Measurements from ENCODE around the gene ERMAP.

ERMAP gene

DNA sequence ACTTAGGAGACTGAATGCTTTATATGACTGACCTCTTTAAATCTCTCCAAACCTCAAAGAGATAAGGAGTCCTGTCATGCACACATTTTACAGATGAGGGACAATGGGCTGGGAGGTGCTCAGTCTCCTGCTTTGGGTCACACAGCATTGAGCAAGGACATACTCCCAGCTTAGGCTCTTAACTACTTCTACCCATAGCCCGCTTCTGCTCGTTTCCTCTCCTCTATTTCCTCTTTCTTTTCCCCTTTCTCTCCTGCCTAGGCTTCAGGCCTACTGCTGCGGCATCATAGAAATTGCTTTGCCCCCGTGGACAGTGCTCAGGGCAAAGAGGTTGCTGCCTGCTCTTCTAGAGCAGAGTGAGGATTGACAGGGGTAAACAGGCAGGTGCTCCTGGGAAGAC lies 17.1 kb downstream of the ERMAP start:
- no peaks in the 10 kb centered on the region for H3K27me3 ChIP-seq (ENCODE audit: control insufficient read depth, insufficient read depth, low read length)
- no peaks in the 10 kb centered on the region for H3K36me3 ChIP-seq (ENCODE audit: control insufficient read depth, insufficient read depth, low read length)
- no peaks in the 10 kb centered on the region for H3K9me3 ChIP-seq (ENCODE audit: control insufficient read depth, insufficient read depth, low read length)
- H3K4me3 ChIP-seq (ENCODE audit: low read depth, low read length) = no peak overlapping the region
- no peak overlapping the region for H3K9ac ChIP-seq (ENCODE audit: low read depth, low read length)
- H3K4me1 ChIP-seq (ENCODE audit: control insufficient read depth, insufficient read depth, low read length) = no peaks in the 10 kb centered on the region

DNA sequence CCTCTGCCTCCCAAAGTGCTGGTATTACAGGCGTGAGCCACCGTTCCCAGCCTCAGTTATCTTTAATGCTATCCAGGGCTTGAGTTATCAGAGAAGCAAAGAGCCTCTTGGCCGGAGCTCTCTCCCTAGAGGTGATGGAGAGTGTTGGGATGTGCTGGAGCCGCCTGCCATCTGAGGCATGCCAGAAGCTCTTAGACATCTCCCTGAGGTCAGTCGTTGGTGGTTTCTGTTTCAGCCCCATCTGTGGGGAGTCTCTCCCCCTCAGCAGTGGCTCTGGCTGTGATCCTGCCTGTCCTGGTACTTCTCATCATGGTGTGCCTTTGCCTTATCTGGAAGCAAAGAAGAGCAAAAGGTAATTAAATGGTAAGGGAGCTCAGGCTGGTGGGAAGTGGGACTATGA lies 17.9 kb downstream of the ERMAP start:
- H3K9me3 ChIP-seq (ENCODE audit: control insufficient read depth, insufficient read depth, low read length) = no peaks in the 10 kb centered on the region
- H3K4me1 ChIP-seq (ENCODE audit: control insufficient read depth, insufficient read depth, low read length) = no peaks in the 10 kb centered on the region
- H3K27me3 ChIP-seq (ENCODE audit: control insufficient read depth, insufficient read depth, low read length) = no peaks in the 10 kb centered on the region
- no peak overlapping the region for H3K4me3 ChIP-seq (ENCODE audit: low read depth, low read length)
- no peaks in the 10 kb centered on the region for H3K36me3 ChIP-seq (ENCODE audit: control insufficient read depth, insufficient read depth, low read length)
- H3K9ac ChIP-seq (ENCODE audit: low read depth, low read length) = no peak overlapping the region

DNA sequence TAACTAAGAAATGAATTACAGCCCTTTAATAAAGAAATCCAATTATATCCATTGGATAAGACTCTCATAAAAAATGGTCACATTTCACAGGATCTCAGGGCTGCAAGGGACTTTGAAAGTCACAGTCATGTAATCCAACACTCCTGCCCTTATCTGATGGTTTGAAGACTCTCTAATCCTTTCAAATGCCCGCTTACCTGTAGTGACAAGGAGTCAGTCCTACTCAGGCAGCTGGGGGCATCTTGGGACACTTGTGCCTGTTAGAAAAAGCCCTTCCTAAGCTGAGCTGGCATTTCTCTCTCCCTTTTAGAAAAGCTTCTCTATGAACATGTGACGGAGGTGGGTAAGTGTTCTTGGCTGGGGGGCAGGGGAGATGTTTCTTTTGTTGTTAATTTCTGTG lies 18.5 kb downstream of the ERMAP start:
- H3K9ac ChIP-seq (ENCODE audit: low read depth, low read length) = no peak overlapping the region

DNA sequence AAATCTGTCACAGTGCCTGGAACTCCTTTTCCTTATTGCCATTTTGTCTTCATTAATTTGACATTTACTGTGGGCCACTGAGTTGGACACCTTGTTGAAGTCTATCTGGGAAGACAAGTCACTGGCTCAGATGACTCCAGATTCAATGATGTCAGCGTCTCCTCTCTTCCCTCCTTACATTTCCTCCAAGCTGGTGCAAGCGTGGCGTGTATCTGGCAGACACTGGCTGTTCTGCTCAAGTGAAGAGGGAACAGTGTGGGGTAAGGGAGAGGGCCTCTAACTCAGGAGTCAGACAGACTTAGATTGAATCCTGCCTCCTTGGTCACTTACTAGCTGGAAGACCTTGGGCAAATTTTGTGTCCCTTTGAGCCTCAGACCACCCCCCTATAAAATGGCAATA lies 20.8 kb downstream of the ERMAP start:
- no peak overlapping the region for H3K4me3 ChIP-seq (ENCODE audit: low read depth, low read length)
- H3K9ac ChIP-seq (ENCODE audit: low read depth, low read length) = no peak overlapping the region
- no peaks in the 10 kb centered on the region for H3K4me1 ChIP-seq (ENCODE audit: control insufficient read depth, insufficient read depth, low read length)
- H3K36me3 ChIP-seq (ENCODE audit: control insufficient read depth, insufficient read depth, low read length) = no peaks in the 10 kb centered on the region
- H3K9me3 ChIP-seq (ENCODE audit: control insufficient read depth, insufficient read depth, low read length) = no peaks in the 10 kb centered on the region
- H3K27me3 ChIP-seq (ENCODE audit: control insufficient read depth, insufficient read depth, low read length) = no peaks in the 10 kb centered on the region

More for the DNA sequence above, 18.5 kb downstream of the ERMAP start:
- H3K4me3 ChIP-seq (ENCODE audit: low read depth, low read length) = no peak overlapping the region
- no peaks in the 10 kb centered on the region for H3K4me1 ChIP-seq (ENCODE audit: control insufficient read depth, insufficient read depth, low read length)
- H3K36me3 ChIP-seq (ENCODE audit: control insufficient read depth, insufficient read depth, low read length) = no peaks in the 10 kb centered on the region
- no peaks in the 10 kb centered on the region for H3K27me3 ChIP-seq (ENCODE audit: control insufficient read depth, insufficient read depth, low read length)
- H3K9me3 ChIP-seq (ENCODE audit: control insufficient read depth, insufficient read depth, low read length) = no peaks in the 10 kb centered on the region

DNA sequence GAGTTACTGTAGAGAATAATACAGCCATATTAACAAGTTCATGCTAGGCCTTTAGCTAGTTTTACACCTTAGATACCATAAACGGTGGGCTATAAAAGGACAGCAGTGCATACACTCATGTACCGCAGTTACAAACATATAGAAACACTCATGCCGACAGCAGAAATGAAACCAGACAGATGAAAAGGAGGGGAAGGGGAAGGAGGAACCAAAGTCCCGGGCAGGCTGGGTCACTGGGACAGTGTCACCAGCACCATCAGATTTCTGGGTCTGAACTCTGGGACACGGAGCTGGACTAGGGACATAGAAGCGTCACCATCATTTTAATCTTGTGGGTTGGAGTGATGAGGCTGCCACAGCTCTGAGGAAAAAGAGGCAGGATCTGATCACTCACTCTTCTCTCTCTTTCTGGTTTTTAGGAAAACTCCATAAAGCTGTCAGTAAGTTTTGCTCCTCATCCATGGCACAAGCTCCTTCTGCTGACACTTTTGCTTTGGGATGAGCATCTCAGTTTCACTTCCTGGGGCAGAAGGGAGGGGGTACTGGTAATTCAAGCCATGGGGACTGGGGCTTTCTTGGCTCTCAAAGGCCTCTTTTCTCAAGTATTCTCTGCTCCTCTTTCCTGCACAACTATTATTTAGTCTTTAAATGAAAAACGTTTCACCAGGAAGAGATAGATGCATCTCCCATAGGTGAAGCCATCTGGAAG lies 21.7 kb downstream of the ERMAP start:
- Histone ChIP-seq H3K4me1 (ENCODE audit: control insufficient read depth, insufficient read depth, low read length) (no peaks in the 10 kb centered on the region), H3K4me3 (ENCODE audit: low read depth, low read length) (no peak overlapping the region), H3K27me3 (ENCODE audit: control insufficient read depth, insufficient read depth, low read length) (no peaks in the 10 kb centered on the region), H3K9me3 (ENCODE audit: control insufficient read depth, insufficient read depth, low read length) (no peaks in the 10 kb centered on the region), H3K36me3 (ENCODE audit: control insufficient read depth, insufficient read depth, low read length) (no peaks in the 10 kb centered on the region), H3K9ac (ENCODE audit: low read depth, low read length) (no peak overlapping the region)

DNA sequence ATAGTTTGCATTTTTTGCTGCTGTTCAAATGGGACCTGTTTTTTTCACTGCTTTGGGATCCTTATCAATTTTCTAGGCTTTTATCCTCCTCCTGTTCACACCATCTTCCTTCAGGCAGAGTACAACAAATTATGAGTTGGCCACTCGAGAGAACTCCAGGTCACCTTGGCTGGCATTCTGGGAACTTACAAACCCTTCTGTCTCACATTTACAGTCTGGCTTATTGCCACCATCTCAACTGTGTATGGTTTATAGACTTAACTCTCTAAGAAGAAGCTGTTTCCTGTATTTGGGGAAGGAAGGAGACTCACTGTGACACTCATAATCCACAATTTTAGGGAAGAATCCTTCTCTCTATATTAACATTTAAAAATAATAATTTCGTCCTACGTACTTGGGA lies 24.1 kb downstream of the ERMAP start:
- Histone ChIP-seq H3K36me3 (ENCODE audit: control insufficient read depth, insufficient read depth, low read length) (no peaks in the 10 kb centered on the region), H3K9me3 (ENCODE audit: control insufficient read depth, insufficient read depth, low read length) (no peaks in the 10 kb centered on the region), H3K27me3 (ENCODE audit: control insufficient read depth, insufficient read depth, low read length) (no peaks in the 10 kb centered on the region), H3K4me3 (ENCODE audit: low read depth, low read length) (no peak overlapping the region), H3K4me1 (ENCODE audit: control insufficient read depth, insufficient read depth, low read length) (no peaks in the 10 kb centered on the region), H3K9ac (ENCODE audit: low read depth, low read length) (no peak overlapping the region)

DNA sequence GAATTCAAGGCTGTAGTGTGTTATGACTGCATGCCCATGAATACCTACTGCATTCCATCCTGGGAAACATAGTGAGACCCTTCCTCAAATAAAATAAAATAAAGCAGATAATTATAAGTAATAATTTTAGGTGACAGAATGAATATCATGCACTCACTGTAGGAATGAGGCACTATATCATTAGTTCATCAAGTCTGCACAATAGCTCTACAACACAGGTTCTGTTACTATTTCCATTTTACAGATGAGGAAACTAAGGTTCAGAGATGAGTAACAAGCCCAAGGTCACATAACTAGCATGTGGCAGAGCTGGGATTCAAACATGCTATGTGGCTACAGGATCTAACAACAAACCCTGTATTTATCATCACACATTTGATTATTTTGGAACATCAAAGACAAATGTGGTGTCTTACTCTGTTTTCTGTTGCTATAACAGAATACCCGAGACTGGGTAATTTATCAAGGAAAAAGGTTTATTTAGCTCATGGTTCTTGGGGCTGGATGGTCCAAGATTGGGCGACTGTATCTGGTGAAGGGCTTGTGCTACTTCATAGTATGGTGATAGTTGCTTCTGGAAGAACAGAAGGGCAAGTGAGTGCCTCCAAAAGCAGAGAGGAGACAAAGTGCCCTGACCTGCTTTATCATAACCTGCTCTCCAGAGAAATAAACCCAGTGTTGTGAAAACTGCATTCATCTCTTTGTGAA lies 24.7 kb downstream of the ERMAP start:
- Histone ChIP-seq H3K9ac (ENCODE audit: low read depth, low read length) (no peak overlapping the region), H3K36me3 (ENCODE audit: control insufficient read depth, insufficient read depth, low read length) (no peaks in the 10 kb centered on the region), H3K9me3 (ENCODE audit: control insufficient read depth, insufficient read depth, low read length) (no peaks in the 10 kb centered on the region), H3K4me1 (ENCODE audit: control insufficient read depth, insufficient read depth, low read length) (no peaks in the 10 kb centered on the region), H3K4me3 (ENCODE audit: low read depth, low read length) (no peak overlapping the region), H3K27me3 (ENCODE audit: control insufficient read depth, insufficient read depth, low read length) (no peaks in the 10 kb centered on the region)

DNA sequence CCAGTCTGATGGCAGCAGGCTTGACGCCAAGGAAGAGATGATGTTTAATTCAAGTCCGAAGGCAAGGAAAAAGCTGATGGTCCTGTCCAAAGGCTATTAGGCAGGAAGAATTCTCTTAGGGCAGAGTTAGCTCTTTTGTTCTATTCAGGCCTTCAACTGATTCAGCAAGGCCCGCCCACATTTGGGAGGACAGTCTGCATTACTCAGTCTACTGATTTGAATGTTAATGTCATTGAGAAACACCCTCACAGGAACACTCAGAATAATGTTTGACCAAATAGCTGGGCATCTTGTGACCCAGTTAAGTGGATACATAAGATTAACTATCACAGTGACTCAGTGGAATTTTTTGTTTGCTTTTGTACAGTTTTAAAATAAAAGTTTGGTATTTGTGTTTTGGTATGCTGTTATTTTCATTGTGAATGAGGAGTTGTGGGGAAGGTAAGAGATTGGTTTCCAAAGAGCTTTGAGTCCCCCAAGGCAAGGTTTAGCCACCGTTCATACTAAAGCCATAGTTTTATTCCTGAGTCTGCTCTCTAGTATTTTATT lies 27.7 kb downstream of the ERMAP start:
- H3K4me1 ChIP-seq (ENCODE audit: control insufficient read depth, insufficient read depth, low read length) = peaks cover 7% of the 10 kb centered on the region
- no peaks in the 10 kb centered on the region for H3K27me3 ChIP-seq (ENCODE audit: control insufficient read depth, insufficient read depth, low read length)
- H3K9me3 ChIP-seq (ENCODE audit: control insufficient read depth, insufficient read depth, low read length) = no peaks in the 10 kb centered on the region
- H3K9ac ChIP-seq (ENCODE audit: low read depth, low read length) = no peak overlapping the region
- peaks cover 3% of the 10 kb centered on the region for H3K36me3 ChIP-seq (ENCODE audit: control insufficient read depth, insufficient read depth, low read length)
- no peak overlapping the region for H3K4me3 ChIP-seq (ENCODE audit: low read depth, low read length)

DNA sequence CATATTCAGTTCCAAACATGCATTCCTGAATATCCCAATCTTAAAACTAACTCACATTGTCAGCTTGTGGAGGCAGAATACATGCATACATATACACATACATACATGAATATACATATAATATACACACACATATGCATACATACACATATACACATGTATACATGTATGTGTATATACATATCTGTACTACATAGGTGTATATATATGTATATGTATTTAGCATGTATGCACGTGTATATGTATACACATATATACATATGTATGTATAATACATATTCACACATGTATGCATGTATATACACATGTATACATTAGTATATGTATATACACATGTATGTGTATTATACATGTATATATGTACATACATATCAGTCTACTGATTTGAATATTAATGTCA lies 28.3 kb downstream of the ERMAP start:
- peak overlapping the region; percentile 79 for H3K4me3 ChIP-seq (ENCODE audit: low read depth, low read length)
- H3K9me3 ChIP-seq (ENCODE audit: control insufficient read depth, insufficient read depth, low read length) = no peaks in the 10 kb centered on the region
- peaks cover 6% of the 10 kb centered on the region for H3K36me3 ChIP-seq (ENCODE audit: control insufficient read depth, insufficient read depth, low read length)
- H3K27me3 ChIP-seq (ENCODE audit: control insufficient read depth, insufficient read depth, low read length) = no peaks in the 10 kb centered on the region
- H3K4me1 ChIP-seq (ENCODE audit: control insufficient read depth, insufficient read depth, low read length) = peaks cover 7% of the 10 kb centered on the region
- no peak overlapping the region for H3K9ac ChIP-seq (ENCODE audit: low read depth, low read length)

DNA sequence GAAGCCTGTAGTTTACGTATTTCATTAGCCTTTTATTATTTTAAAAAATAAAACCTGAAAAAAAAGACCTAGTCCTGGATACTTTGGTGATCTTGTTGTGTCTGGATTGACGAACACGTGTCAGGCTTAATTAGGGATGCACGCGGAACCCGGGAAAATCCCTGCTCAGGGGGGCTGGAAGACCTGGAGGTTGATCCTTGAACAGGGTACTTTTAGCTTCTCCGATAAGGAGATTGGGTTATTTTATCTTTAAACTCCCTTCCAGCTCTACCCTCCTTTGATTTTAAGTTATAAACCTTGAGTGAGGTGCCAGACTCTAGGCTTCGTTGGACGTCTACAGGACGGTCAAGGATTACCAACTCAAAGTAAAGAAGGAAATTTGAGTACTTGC lies 28.9 kb downstream of the ERMAP start:
- Histone ChIP-seq H3K4me1 (ENCODE audit: control insufficient read depth, insufficient read depth, low read length) (peaks cover 7% of the 10 kb centered on the region), H3K36me3 (ENCODE audit: control insufficient read depth, insufficient read depth, low read length) (peaks cover 6% of the 10 kb centered on the region), H3K9me3 (ENCODE audit: control insufficient read depth, insufficient read depth, low read length) (no peaks in the 10 kb centered on the region), H3K9ac (ENCODE audit: low read depth, low read length) (no peak overlapping the region), H3K4me3 (ENCODE audit: low read depth, low read length) (peak overlapping the region; percentile 79), H3K27me3 (ENCODE audit: control insufficient read depth, insufficient read depth, low read length) (no peaks in the 10 kb centered on the region)

DNA sequence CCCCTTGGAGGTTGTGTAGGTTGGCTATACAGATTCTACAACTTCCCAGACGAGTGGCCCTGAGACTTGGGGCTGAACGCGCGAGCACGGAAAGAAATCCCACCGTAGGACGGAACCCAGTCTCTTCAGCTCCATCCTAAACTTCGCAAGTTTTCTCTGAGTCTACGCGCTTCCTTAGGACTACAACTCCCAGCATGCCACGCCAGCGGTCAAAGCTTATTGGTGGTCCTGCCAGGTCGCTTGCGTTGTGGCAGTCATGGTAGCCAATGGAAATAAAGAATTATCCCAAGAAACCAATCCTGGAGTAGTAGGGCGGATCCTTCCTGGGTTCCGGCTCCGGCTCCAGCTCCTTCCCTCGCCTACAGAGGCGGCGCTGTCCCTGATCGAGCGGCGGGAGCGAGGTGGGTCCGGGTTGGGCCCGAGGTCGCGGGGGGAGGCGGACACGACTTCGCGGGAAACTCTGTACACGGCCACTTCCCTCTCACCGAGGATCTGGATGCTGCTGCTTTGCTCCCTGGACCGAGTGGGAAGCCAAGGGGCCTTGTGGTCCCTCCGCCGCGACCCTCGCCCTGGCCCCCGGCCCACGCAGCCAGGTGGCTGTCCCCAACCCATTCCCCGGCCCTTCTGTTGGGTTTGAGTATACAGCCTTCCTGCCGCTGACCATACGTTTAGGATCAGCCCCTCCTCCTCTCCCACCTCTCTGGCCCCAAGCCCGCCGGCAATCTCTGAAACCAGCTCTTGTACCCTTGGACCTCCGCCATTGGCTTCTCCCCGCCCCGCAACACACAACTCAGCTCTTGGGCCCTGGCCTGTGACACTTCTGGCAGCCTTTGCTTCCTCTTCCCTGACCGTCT lies 29.6 kb downstream of the ERMAP start, which contains the start of gene ZNF691:
Gene ZNF691 (plus strand): TSS at position 357 of the 854 bp plus-strand sequence. CDS start 3,046 bp downstream, outside the sequence.
- peak within 1 kb of the TSS; percentile 88 for H3K4me3 ChIP-seq (ENCODE audit: low read depth, low read length)
- H3K36me3 ChIP-seq (ENCODE audit: control insufficient read depth, insufficient read depth, low read length) = peaks cover 11% of the 10 kb centered on the region
- H3K9me3 ChIP-seq (ENCODE audit: control insufficient read depth, insufficient read depth, low read length) = no peaks in the 10 kb centered on the region
- peak within 1 kb of the TSS; percentile 82 for H3K9ac ChIP-seq (ENCODE audit: low read depth, low read length)
- peaks cover 7% of the 10 kb centered on the region for H3K4me1 ChIP-seq (ENCODE audit: control insufficient read depth, insufficient read depth, low read length)
- H3K27me3 ChIP-seq (ENCODE audit: control insufficient read depth, insufficient read depth, low read length) = no peaks in the 10 kb centered on the region
